ENCODE measurements around the gene MYO5C.
"Not testable (repeated sequence)": the region's sequence is repeated elsewhere in the genome, so short reads cannot be mapped to it uniquely, and the experiment has no call there.

MYO5C gene

GRCh38 chr15:52170199-52170598 is 125.4 kb downstream of the MYO5C start:
- not testable (repeated sequence) for DNase-seq (ENCODE audit: low spot score)

GRCh38 chr15:52165494-52166131 is 130.0 kb downstream of the MYO5C start:
- DNase-seq (ENCODE audit: low spot score): not testable (repeated sequence)

- DNase-seq (ENCODE audit: low spot score): no peak
Observed at GRCh38 chr15:52164631-52165265, 130.9 kb downstream of the MYO5C start.

- no peak for DNase-seq (ENCODE audit: low spot score)
Observed at GRCh38 chr15:52163321-52164190, 132.0 kb downstream of the MYO5C start.

GRCh38 chr15:52162876-52163275 is 132.7 kb downstream of the MYO5C start:
- DNase-seq (ENCODE audit: low spot score): no peak

- DNase-seq (ENCODE audit: low spot score): no peak
Observed at GRCh38 chr15:52162260-52162659, 133.3 kb downstream of the MYO5C start.

- no peak for DNase-seq (ENCODE audit: low spot score)
Observed at GRCh38 chr15:52161406-52161966, 134.1 kb downstream of the MYO5C start.

- no peak for DNase-seq (ENCODE audit: low spot score)
Observed at GRCh38 chr15:52159645-52160044, 136.0 kb downstream of the MYO5C start.

- DNase-seq (ENCODE audit: low spot score): no peak
Observed at GRCh38 chr15:52158084-52158765, 137.4 kb downstream of the MYO5C start.

GRCh38 chr15:52155878-52156277 is 139.7 kb downstream of the MYO5C start:
- DNase-seq (ENCODE audit: low spot score): no peak

- DNase-seq (ENCODE audit: low spot score): no peak
Observed at GRCh38 chr15:52154896-52155865, 140.4 kb downstream of the MYO5C start.

- no peak for DNase-seq (ENCODE audit: low spot score)
Observed at GRCh38 chr15:52153900-52154895, 141.4 kb downstream of the MYO5C start.

- no peak for DNase-seq (ENCODE audit: low spot score)
Observed at GRCh38 chr15:52151353-52151752, 144.3 kb downstream of the MYO5C start.

GRCh38 chr15:52150871-52151270 is 144.7 kb downstream of the MYO5C start:
- DNase-seq (ENCODE audit: low spot score): no peak

- no peak for DNase-seq (ENCODE audit: low spot score)
Observed at GRCh38 chr15:52150043-52150825, 145.4 kb downstream of the MYO5C start.

GRCh38 chr15:52148403-52148802 is 147.2 kb downstream of the MYO5C start:
- no peak for DNase-seq (ENCODE audit: low spot score)

GRCh38 chr15:52146776-52147175 is 148.8 kb downstream of the MYO5C start:
- no peak for DNase-seq (ENCODE audit: low spot score)

- no peak for DNase-seq (ENCODE audit: low spot score)
Observed at GRCh38 chr15:52146261-52146660, 149.3 kb downstream of the MYO5C start.

Data from kidney tubule cell (primary cell).